Measurements from ENCODE around the gene MCM9. TPM values are rescaled to one million over a fixed set of nuclear protein-coding genes. Genes with fewer than 3 reads are reported as not detected.

Gene MCM9
- total RNA-seq, 1 experiment from 2014 or later: 18.6 TPM

- H3K9me3 ChIP-seq (ENCODE audit: control insufficient read depth, low read depth, low read length): no peaks in the 10 kb centered on the region
- H2BK5ac ChIP-seq (ENCODE audit: insufficient read length, low read length): peak within 1 kb of the TSS; percentile 80
- WGBS (ENCODE audit: extremely low coverage, insufficient read length, low lambda C conversion rate): no CpG with 5 or more reads among the region's 51 CpGs
- peak within 1 kb of the TSS; percentile 89 for H3K9ac ChIP-seq (ENCODE audit: extremely low read depth, insufficient read length, low read length)
- H3K14ac ChIP-seq (ENCODE audit: insufficient read depth, low read length): peak within 1 kb of the TSS; percentile 89
- DNase-seq: peak; percentile 96
- H3K4me1 ChIP-seq (ENCODE audit: insufficient read depth, low read length): no peaks in the 10 kb centered on the region
- peaks cover 14% of the 10 kb centered on the region; the same call in 1 of the 2 replicates for H3K79me2 ChIP-seq (ENCODE audit: insufficient read depth, low read length)
- Mint-ChIP-seq H3K4me1 (peaks cover 29 to 38% of the 10 kb centered on the region in 2 experiments), H3K9me3 (0 out of 5 replicates have a peak, but pooled peaks cover 0 to 2% of the 10 kb centered on the region in 2 experiments), H3K27me3 (ENCODE audit: low read depth) (no peaks in the 10 kb centered on the region), H3K27ac (peak within 1 kb of the TSS; percentile 99), H3K36me3 (ENCODE audit: insufficient read depth in 1 of 3, low read depth in 3 of 3) (peaks cover 8 to 12% (median 12%) of the 10 kb centered on the region in 3 experiments), H3K4me3 (peak within 1 kb of the TSS; percentile 87 to 97)
- H2BK15ac ChIP-seq (ENCODE audit: low read depth, low read length): no peak within 1 kb of the TSS
- H3T11ph ChIP-seq (ENCODE audit: low read length): no peak within 1 kb of the TSS
- no peaks in the 10 kb centered on the region for H3K27me3 ChIP-seq (ENCODE audit: insufficient read depth, low read length)
- H3K4ac ChIP-seq (ENCODE audit: low read depth, low read length): peak within 1 kb of the TSS; percentile 23; the same call in 1 of the 2 replicates
- no peak within 1 kb of the TSS for H2BK120ac ChIP-seq (ENCODE audit: low read depth, low read length, poor library complexity, severe bottlenecking)
- peak within 1 kb of the TSS; percentile 95 for H3K27ac ChIP-seq (ENCODE audit: insufficient read length, low read depth, low read length)
- no peaks in the 10 kb centered on the region for H3K79me1 ChIP-seq (ENCODE audit: insufficient read depth, low read depth, low read length, poor library complexity, severe bottlenecking)
- no peak within 1 kb of the TSS for H3K23ac ChIP-seq (ENCODE audit: insufficient read length, low read depth, low read length)
- no peak within 1 kb of the TSS for H3K56ac ChIP-seq (ENCODE audit: insufficient read length, low read depth, low read length)
- peak within 1 kb of the TSS; percentile 34 for H2AFZ ChIP-seq (ENCODE audit: low read length)
- no peaks in the 10 kb centered on the region for H4K20me1 ChIP-seq (ENCODE audit: control insufficient read depth, insufficient read depth, insufficient read length)
- peak within 1 kb of the TSS; percentile 87 for H4K5ac ChIP-seq (ENCODE audit: insufficient read length, low read depth, low read length)
- no peak within 1 kb of the TSS for H4K8ac ChIP-seq (replicated peaks; ENCODE audit: insufficient read length, low read depth, low read length)
- no peaks in the 10 kb centered on the region for H3K23me2 ChIP-seq (ENCODE audit: insufficient read length, low read depth, low read length, poor library complexity, severe bottlenecking)
- peak within 1 kb of the TSS; percentile 89 for H3K4me2 ChIP-seq (ENCODE audit: insufficient read depth, insufficient read length, low read length)
- H2BK12ac ChIP-seq (ENCODE audit: insufficient read length, low read depth, low read length): no peak within 1 kb of the TSS
- H4K91ac ChIP-seq (ENCODE audit: insufficient read length, low read depth, low read length): no peak within 1 kb of the TSS
- TF ChIP-seq CTCF (conservative IDR thresholded peaks at IDR 0.05): peak; percentile 62; the same call in 2 of the 3 replicates
- H3K18ac ChIP-seq (ENCODE audit: insufficient read length, low read depth, low read length): peak within 1 kb of the TSS; percentile 81
- H2BK20ac ChIP-seq (ENCODE audit: low read depth, low read length, poor library complexity, severe bottlenecking): no peak within 1 kb of the TSS
- H2AK5ac ChIP-seq (ENCODE audit: insufficient read length, low read length): no peak within 1 kb of the TSS
These were observed 41.0 kb downstream of the MCM9 start, which contains the start of gene ASF1A for GRCh38 chr6:118893807-118894424. TSS of gene ASF1A (plus strand) at chr6:118894152. CDS start at chr6:118894414, 262 bp downstream.

Data from H9 (cell line).